Measurements from ENCODE around the gene SPTLC3. TPM values are rescaled to one million over a fixed set of nuclear protein-coding genes. Genes with fewer than 3 reads are reported as not detected.

The SPTLC3 gene
- total RNA-seq, 1 experiment from 2014 or later, result 7.5 TPM

GRCh38 chr20:13125486-13125885 lies 116.7 kb downstream of the SPTLC3 start:
- DNase-seq, result no peak
- no TSS peak for BruUV-seq (replicated peaks)
- Mint-ChIP-seq H3K4me1 (ENCODE audit: low read depth, unreplicated experiment) (no peaks in the 10 kb centered on the region), H3K27me3 (ENCODE audit: unreplicated experiment) (no peaks in the 10 kb centered on the region), H3K27ac (ENCODE audit: unreplicated experiment) (no peak overlapping the region), H3K4me3 (ENCODE audit: low read depth, unreplicated experiment) (no peak overlapping the region), H3K9me3 (ENCODE audit: low read depth, unreplicated experiment) (no peaks in the 10 kb centered on the region), H3K36me3 (ENCODE audit: insufficient read depth, unreplicated experiment) (no peaks in the 10 kb centered on the region)
- TF ChIP-seq, protein P1, sequence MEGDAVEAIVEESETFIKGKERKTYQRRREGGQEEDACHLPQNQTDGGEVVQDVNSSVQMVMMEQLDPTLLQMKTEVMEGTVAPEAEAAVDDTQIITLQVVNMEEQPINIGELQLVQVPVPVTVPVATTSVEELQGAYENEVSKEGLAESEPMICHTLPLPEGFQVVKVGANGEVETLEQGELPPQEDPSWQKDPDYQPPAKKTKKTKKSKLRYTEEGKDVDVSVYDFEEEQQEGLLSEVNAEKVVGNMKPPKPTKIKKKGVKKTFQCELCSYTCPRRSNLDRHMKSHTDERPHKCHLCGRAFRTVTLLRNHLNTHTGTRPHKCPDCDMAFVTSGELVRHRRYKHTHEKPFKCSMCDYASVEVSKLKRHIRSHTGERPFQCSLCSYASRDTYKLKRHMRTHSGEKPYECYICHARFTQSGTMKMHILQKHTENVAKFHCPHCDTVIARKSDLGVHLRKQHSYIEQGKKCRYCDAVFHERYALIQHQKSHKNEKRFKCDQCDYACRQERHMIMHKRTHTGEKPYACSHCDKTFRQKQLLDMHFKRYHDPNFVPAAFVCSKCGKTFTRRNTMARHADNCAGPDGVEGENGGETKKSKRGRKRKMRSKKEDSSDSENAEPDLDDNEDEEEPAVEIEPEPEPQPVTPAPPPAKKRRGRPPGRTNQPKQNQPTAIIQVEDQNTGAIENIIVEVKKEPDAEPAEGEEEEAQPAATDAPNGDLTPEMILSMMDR (IDR thresholded peaks at IDR 0.05; ENCODE audit: unreplicated experiment), result no peak
- CTCF ChIA-PET, result no interaction called here
- intact Hi-C loops (cut with micrococcal nuclease; ENCODE audit: unreplicated experiment), result no loop called here

DNA sequence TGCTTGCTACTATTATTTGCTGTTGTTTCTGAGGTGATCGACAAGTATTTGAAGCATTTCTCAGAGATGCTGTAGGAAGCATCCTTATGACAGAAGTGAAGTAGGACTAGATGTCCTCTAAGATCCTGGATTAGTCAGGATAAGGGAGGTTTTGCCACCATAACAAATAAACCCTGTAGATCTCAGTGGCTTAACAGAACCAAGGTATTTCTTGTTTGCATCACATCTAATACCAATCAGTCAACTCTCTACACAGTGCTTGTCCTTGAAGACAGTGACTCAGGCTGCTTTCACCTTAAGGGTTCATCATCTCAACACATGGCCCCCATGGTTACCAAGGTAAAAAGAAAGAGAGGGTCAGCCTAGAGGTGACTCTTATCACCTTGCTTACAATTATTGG lies 119.4 kb downstream of the SPTLC3 start:
- H3K4me3 Mint-ChIP-seq (ENCODE audit: low read depth, unreplicated experiment), result no peak overlapping the region
- CTCF ChIA-PET, result no interaction called here
- H3K36me3 Mint-ChIP-seq (ENCODE audit: insufficient read depth, unreplicated experiment), result no peaks in the 10 kb centered on the region
- BruUV-seq (replicated peaks), result no TSS peak
- TF ChIP-seq, protein P1 (IDR thresholded peaks at IDR 0.05; ENCODE audit: unreplicated experiment), result no peak
- H3K4me1 Mint-ChIP-seq (ENCODE audit: low read depth, unreplicated experiment), result no peaks in the 10 kb centered on the region
- intact Hi-C loops (cut with micrococcal nuclease; ENCODE audit: unreplicated experiment), result no loop called here
- no peaks in the 10 kb centered on the region for H3K9me3 Mint-ChIP-seq (ENCODE audit: low read depth, unreplicated experiment)
- no peaks in the 10 kb centered on the region for H3K27me3 Mint-ChIP-seq (ENCODE audit: unreplicated experiment)
- no peak for DNase-seq
- H3K27ac Mint-ChIP-seq (ENCODE audit: unreplicated experiment), result no peak overlapping the region

GRCh38 chr20:13130061-13130706 lies 121.4 kb downstream of the SPTLC3 start:
- Mint-ChIP-seq H3K27me3 (ENCODE audit: unreplicated experiment) (no peaks in the 10 kb centered on the region), H3K36me3 (ENCODE audit: insufficient read depth, unreplicated experiment) (no peaks in the 10 kb centered on the region), H3K4me3 (ENCODE audit: low read depth, unreplicated experiment) (no peak overlapping the region), H3K27ac (ENCODE audit: unreplicated experiment) (no peak overlapping the region), H3K4me1 (ENCODE audit: low read depth, unreplicated experiment) (no peaks in the 10 kb centered on the region), H3K9me3 (ENCODE audit: low read depth, unreplicated experiment) (no peaks in the 10 kb centered on the region)
- DNase-seq, result no peak
- no TSS peak for BruUV-seq (replicated peaks)
- CTCF ChIA-PET, result no interaction called here
- intact Hi-C loops (cut with micrococcal nuclease; ENCODE audit: unreplicated experiment), result no loop called here
- TF ChIP-seq, protein P1 (IDR thresholded peaks at IDR 0.05; ENCODE audit: unreplicated experiment), result no peak

- TF ChIP-seq, protein P1 (IDR thresholded peaks at IDR 0.05; ENCODE audit: unreplicated experiment), result no peak
- H3K4me3 Mint-ChIP-seq (ENCODE audit: low read depth, unreplicated experiment), result no peak overlapping the region
- H3K4me1 Mint-ChIP-seq (ENCODE audit: low read depth, unreplicated experiment), result no peaks in the 10 kb centered on the region
- no peak overlapping the region for H3K27ac Mint-ChIP-seq (ENCODE audit: unreplicated experiment)
- no peaks in the 10 kb centered on the region for H3K9me3 Mint-ChIP-seq (ENCODE audit: low read depth, unreplicated experiment)
- H3K36me3 Mint-ChIP-seq (ENCODE audit: insufficient read depth, unreplicated experiment), result no peaks in the 10 kb centered on the region
- BruUV-seq (replicated peaks), result no TSS peak
- intact Hi-C loops (cut with micrococcal nuclease; ENCODE audit: unreplicated experiment), result no loop called here
- DNase-seq, result no peak
- CTCF ChIA-PET, result no interaction called here
- no peaks in the 10 kb centered on the region for H3K27me3 Mint-ChIP-seq (ENCODE audit: unreplicated experiment)
Observed at GRCh38 chr20:13130707-13131103, 121.9 kb downstream of the SPTLC3 start.
